GM19238 (cell line): Measurements from ENCODE around the gene N4BP2.

Source experiments
- DNase-seq: peaks from one replicate; pipeline ENCODE4 v3.0.0; 2011; ENCODE audit warnings: low spot score; ENCODE audit not compliant: insufficient read length

N4BP2 gene

GRCh38 chr4:40192114-40193015, 135.7 kb downstream of the N4BP2 start:
- DNase-seq: no peak

GRCh38 chr4:40193016-40193571, 136.4 kb downstream of the N4BP2 start:
- no peak for DNase-seq

GRCh38 chr4:40193578-40193977, 136.9 kb downstream of the N4BP2 start:
- no peak for DNase-seq

GRCh38 chr4:40194602-40195161, 138.0 kb downstream of the N4BP2 start:
- DNase-seq: no peak

- DNase-seq: no peak
Measured at GRCh38 chr4:40195182-40196177, 138.8 kb downstream of the N4BP2 start.

- DNase-seq: no peak
Measured at GRCh38 chr4:40196272-40196671, 139.6 kb downstream of the N4BP2 start.

GRCh38 chr4:40196724-40197281, 140.2 kb downstream of the N4BP2 start, which contains the start of gene RHOH:
Gene RHOH, plus strand, starts transcription at chr4:40197031. Its CDS starts 46,356 bp downstream, at chr4:40243387.
- no peak for DNase-seq

GRCh38 chr4:40197879-40198689, 141.4 kb downstream of the N4BP2 start:
- no peak for DNase-seq

GRCh38 chr4:40199179-40199670, 142.6 kb downstream of the N4BP2 start:
- DNase-seq: no peak

- DNase-seq: no peak
Measured at GRCh38 chr4:40199999-40200874, 143.6 kb downstream of the N4BP2 start.

- no peak for DNase-seq
Measured at GRCh38 chr4:40200875-40201801, 144.5 kb downstream of the N4BP2 start.

- no peak for DNase-seq
Measured at GRCh38 chr4:40201898-40202297, 145.2 kb downstream of the N4BP2 start.

- no peak for DNase-seq
Measured at GRCh38 chr4:40202474-40202873, 145.8 kb downstream of the N4BP2 start.

GRCh38 chr4:40204507-40205258, 148.0 kb downstream of the N4BP2 start:
- no peak for DNase-seq

- no peak for DNase-seq
Measured at GRCh38 chr4:40205259-40206198, 148.9 kb downstream of the N4BP2 start.

GRCh38 chr4:40206426-40206825, 149.8 kb downstream of the N4BP2 start:
- no peak for DNase-seq
